ENCODE measurements around the gene PHLPP1. TPM values are rescaled to one million over a fixed set of nuclear protein-coding genes. Genes with fewer than 3 reads are reported as not detected.

Gene PHLPP1
- total RNA-seq, 4 donors from 2014 or later: 5.5 to 9.7 (median 8.0) TPM

DNA sequence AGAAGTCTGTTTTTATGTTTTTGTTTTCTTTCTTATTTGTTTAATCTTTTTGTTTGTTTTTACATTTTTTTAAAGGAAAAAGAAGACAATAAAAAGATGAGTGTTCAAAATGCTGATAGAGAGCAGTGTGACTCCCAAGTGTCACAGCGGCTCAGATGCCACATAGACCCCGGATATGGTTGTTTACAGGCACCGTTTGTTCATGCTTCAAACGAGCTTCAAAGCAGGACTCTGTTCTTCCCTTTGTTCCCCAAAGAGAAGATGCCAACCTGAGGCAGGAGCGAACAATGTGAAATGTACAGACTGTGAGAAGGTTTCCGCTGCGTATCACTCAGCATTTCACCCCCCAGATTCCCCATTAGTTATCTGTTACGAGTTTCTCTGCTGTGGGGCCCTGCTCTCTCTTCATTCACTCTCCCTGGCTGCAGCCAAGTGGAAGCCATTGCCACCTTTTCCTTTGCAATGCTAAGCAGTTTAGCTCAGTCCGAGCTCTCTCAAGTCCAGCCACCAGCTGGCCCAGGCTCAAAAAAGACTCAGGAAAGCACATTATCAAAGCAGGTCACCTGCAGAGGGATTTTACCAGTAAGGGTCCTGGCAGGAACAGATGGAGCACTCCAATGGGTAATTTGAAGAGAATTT lies 36.4 kb upstream of the PHLPP1 start:
- Histone ChIP-seq H3K4me1 (no peaks in the 10 kb centered on the region), H3K9me3 (no peaks in the 10 kb centered on the region), H3K27ac (no peak overlapping the region), H3K4me3 (no peak overlapping the region), H3K36me3 (no peaks in the 10 kb centered on the region), H3K27me3 (no peaks in the 10 kb centered on the region)
- ATAC-seq (no peak), DNase-seq (no peak)
- intact Hi-C loops (cut with DNase I; ENCODE audit: low total_unique reads): no loop called here
- in situ Hi-C loops (cut with MboI; ENCODE audit: low sequenced_read_pairs in 4 of 4): no loop called here
- TF ChIP-seq, protein P1, sequence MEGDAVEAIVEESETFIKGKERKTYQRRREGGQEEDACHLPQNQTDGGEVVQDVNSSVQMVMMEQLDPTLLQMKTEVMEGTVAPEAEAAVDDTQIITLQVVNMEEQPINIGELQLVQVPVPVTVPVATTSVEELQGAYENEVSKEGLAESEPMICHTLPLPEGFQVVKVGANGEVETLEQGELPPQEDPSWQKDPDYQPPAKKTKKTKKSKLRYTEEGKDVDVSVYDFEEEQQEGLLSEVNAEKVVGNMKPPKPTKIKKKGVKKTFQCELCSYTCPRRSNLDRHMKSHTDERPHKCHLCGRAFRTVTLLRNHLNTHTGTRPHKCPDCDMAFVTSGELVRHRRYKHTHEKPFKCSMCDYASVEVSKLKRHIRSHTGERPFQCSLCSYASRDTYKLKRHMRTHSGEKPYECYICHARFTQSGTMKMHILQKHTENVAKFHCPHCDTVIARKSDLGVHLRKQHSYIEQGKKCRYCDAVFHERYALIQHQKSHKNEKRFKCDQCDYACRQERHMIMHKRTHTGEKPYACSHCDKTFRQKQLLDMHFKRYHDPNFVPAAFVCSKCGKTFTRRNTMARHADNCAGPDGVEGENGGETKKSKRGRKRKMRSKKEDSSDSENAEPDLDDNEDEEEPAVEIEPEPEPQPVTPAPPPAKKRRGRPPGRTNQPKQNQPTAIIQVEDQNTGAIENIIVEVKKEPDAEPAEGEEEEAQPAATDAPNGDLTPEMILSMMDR (IDR thresholded peaks at IDR 0.05 in 4 of 5, conservative IDR thresholded peaks at IDR 0.05 in 1 of 5): no peak
- TF ChIP-seq POLR2A (IDR thresholded peaks at IDR 0.05): no peak

DNA sequence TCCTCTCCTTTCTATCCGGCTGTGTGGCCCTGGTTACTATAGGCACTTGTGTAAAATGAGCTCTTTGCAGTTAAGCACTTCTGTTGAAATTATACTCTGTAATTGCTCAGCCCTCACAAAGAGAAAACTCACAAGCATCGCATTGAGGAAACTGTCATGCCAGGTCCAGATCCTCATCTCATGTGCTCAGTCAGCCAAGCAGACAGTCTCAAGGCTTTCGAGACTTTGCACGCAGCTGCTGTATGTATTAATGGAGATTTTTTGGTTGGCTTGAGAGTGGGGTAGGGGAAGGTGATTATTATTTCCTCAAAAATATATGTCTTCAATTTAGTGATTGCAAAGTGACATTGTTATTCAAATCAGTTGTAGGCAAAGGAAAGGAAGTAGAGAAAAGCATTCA lies 33.0 kb upstream of the PHLPP1 start:
- H3K27ac ChIP-seq: no peak overlapping the region
- ATAC-seq (no peak), DNase-seq (no peak)
- no peak overlapping the region for H3K4me3 ChIP-seq
- H3K4me1 ChIP-seq: no peaks in the 10 kb centered on the region
- no peaks in the 10 kb centered on the region for H3K36me3 ChIP-seq
- no peaks in the 10 kb centered on the region for H3K9me3 ChIP-seq
- intact Hi-C loops (cut with DNase I; ENCODE audit: low total_unique reads): no loop called here
- TF ChIP-seq POLR2A (IDR thresholded peaks at IDR 0.05): no peak
- TF ChIP-seq, protein P1 (IDR thresholded peaks at IDR 0.05 in 4 of 5, conservative IDR thresholded peaks at IDR 0.05 in 1 of 5): no peak
- in situ Hi-C loops (cut with MboI; ENCODE audit: low sequenced_read_pairs in 4 of 4): no loop called here
- no peaks in the 10 kb centered on the region for H3K27me3 ChIP-seq

DNA sequence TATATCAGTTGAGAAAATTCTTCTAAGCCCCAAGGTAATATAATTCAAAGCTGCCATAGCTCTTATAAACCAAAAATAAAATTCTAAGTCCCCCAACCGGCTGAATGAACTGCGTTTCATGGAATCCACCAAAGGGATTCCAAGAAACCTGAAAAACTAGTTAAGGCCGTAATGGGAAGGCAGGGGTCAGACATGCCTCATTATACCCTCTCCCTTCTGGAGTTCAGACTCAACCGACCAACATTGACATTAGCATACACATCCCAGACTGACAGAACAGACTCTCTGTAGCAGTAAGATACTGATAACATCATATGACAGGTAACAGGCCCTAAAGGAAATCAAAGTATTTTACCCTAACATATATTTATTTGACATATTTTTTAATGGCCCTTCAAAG lies 31.4 kb upstream of the PHLPP1 start:
- Histone ChIP-seq H3K27ac (no peak overlapping the region), H3K27me3 (no peaks in the 10 kb centered on the region), H3K9me3 (peaks cover 0 to 5% (median 0%) of the 10 kb centered on the region in 3 donors), H3K36me3 (no peaks in the 10 kb centered on the region), H3K4me3 (no peak overlapping the region), H3K4me1 (no peaks in the 10 kb centered on the region)
- no peak for DNase-seq
- in situ Hi-C loops (cut with MboI; ENCODE audit: low sequenced_read_pairs in 4 of 4) (no loop called here), intact Hi-C loops (cut with DNase I; ENCODE audit: low total_unique reads) (no loop called here)
- TF ChIP-seq POLR2A (IDR thresholded peaks at IDR 0.05): no peak
- ATAC-seq: no peak

DNA sequence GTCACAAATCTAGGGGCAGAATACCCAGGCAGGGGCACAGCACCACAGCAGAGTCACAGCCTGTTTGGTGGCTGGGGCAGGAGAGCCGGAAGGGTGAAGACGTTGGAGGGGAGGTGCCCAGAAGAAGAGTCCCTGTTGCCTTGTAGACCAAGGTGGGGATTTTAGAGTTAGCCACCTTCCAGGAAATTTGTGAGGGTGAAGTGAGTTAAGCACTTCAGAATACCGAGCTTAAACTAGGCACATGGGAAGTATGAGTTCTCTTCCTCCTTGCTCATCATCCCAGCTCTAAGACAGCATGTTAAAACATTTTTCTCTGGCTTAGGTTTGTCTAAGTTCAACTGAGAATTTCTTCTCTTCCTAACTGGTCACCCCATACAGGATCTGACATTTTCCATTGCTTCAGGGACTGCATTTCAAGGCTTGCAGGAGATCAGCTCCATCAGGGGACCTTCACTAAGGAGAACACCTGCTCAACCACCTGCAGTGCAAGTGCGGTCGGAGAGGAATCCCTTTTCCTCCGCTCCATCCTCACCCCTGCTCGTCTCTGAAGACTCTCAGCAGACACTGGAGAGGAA lies 26.5 kb upstream of the PHLPP1 start:
- TF ChIP-seq POLR2A (IDR thresholded peaks at IDR 0.05): no peak
- TF ChIP-seq, protein P1 (IDR thresholded peaks at IDR 0.05 in 4 of 5, conservative IDR thresholded peaks at IDR 0.05 in 1 of 5): no peak

DNA sequence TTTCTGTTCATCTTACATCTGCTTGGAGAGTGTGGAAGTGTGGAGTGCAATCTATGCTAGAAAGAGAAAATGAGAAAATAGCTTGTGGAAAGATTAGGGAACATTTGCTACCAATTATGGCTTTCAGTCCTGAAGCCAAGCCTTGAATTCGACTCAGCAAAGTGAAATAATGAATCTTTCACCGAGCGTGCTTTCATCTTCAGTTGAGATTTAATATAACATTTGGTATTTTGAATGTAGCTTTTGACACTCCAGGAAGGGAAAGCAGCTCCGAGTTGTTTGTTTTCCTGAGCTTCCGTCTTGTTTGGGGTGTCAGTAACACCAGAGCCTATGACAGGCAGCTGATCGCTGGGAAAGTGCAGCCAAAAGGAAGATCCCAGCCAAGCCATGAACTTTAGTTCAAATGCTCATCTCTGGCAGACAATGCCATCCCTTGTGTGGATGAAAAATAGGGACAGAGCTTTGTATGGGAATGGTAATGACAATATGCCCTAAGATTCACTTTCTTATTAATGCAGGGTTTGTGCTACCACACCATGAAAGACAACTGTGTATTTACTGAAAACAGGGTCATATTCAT lies 25.0 kb upstream of the PHLPP1 start:
- Histone ChIP-seq H3K27ac (no peak overlapping the region), H3K4me3 (peak overlapping the region in 1 of 4 donors; percentile 4), H3K27me3 (no peaks in the 10 kb centered on the region), H3K9me3 (peaks cover 0 to 5% (median 0%) of the 10 kb centered on the region in 3 donors), H3K4me1 (no peaks in the 10 kb centered on the region), H3K36me3 (no peaks in the 10 kb centered on the region)
- ATAC-seq (no peak), DNase-seq (no peak)
- intact Hi-C loops (cut with DNase I; ENCODE audit: low total_unique reads): no loop called here
- in situ Hi-C loops (cut with MboI; ENCODE audit: low sequenced_read_pairs in 4 of 4): no loop called here
- TF ChIP-seq POLR2A (IDR thresholded peaks at IDR 0.05): no peak
- TF ChIP-seq, protein P1 (IDR thresholded peaks at IDR 0.05 in 4 of 5, conservative IDR thresholded peaks at IDR 0.05 in 1 of 5): no peak

More for the DNA sequence above, 26.5 kb upstream of the PHLPP1 start:
- Histone ChIP-seq H3K36me3 (no peaks in the 10 kb centered on the region), H3K4me1 (no peaks in the 10 kb centered on the region), H3K4me3 (no peak overlapping the region), H3K9me3 (peaks cover 0 to 5% (median 0%) of the 10 kb centered on the region in 3 donors), H3K27me3 (no peaks in the 10 kb centered on the region), H3K27ac (no peak overlapping the region)
- in situ Hi-C loops (cut with MboI; ENCODE audit: low sequenced_read_pairs in 4 of 4) (no loop called here), intact Hi-C loops (cut with DNase I; ENCODE audit: low total_unique reads) (no loop called here)
- DNase-seq (no peak), ATAC-seq (no peak)

Data from gastrocnemius medialis (tissue), 4 donors.